Peyer's patch (tissue), 4 donors: ENCODE results near the gene EIF2S3B. TPM values are rescaled to one million over a fixed set of nuclear protein-coding genes. Genes with fewer than 3 reads are reported as not detected.

ENCODE experiments used
- DNase-seq, 3 donors: peaks; one replicate each; pipeline ENCODE4 v3.0.0-alpha.2; 2017 to 2019
- H3K27ac ChIP-seq, 4 donors: fragments of 200-600 bp; sonication (generic); one replicate each; pipeline ENCODE4 v1.5.1; 2016 to 2019
- H3K27me3 ChIP-seq, 2 donors: fragments of 200-600 bp; sonication (generic); one replicate each; pipeline ENCODE4 v1.5.1; 2019
- H3K36me3 ChIP-seq, 3 donors: fragments of 200-600 bp; sonication (generic); one replicate each; pipeline ENCODE4 v1.5.1; 2016 to 2019
- H3K4me1 ChIP-seq, 4 donors: fragments of 200-600 bp; sonication (generic); one replicate each; pipeline ENCODE4 v1.5.1; 2016 to 2019
- H3K4me3 ChIP-seq, 4 donors: fragments of 200-600 bp; sonication (generic); 1 replicate in 3 of 4; 2 replicates in 1 of 4; pipeline ENCODE4 v1.5.1; 2016 to 2019; ENCODE audit warnings: mild to moderate bottlenecking in 1 of 4
- H3K9me3 ChIP-seq, 4 donors: fragments of 200-600 bp; sonication (generic); one replicate each; pipeline ENCODE4 v1.5.1; 2016 to 2019; ENCODE audit warnings: mild to moderate bottlenecking in 1 of 4
- POLR2A ChIP-seq, 2 donors: fragments of 450-650 bp; IDR thresholded peaks; one replicate each; pipeline ENCODE4 v1.5.1; 2017; ENCODE audit warnings: antibody characterized with exemption in 2 of 2, mild to moderate bottlenecking in 2 of 2, moderate library complexity in 2 of 2
- total RNA-seq, 4 donors: library from RNA; depleted of rRNA; stranded (reverse); fragments of >200 nt; gene quantifications; one replicate each; pipeline ENCODE4 v1.1.0, GENCODE V29; 2016
- TF ChIP-seq, protein P1 (sequence below), 6 experiments: fragments of 450-650 bp in 4 of 6; fragments of 200-600 bp in 2 of 6; sonication (generic) in 1 of 6; IDR thresholded peaks; one replicate each; pipeline ENCODE4 v1.5.1; 2017 to 2019; ENCODE audit warnings: antibody characterized with exemption in 6 of 6, mild to moderate bottlenecking in 3 of 6, moderate library complexity in 1 of 6

EIF2S3B gene
- total RNA-seq, 4 donors from 2014 or later, result 1.5 to 1.7 TPM; not detected in 2

GRCh38 chr12:10512798-10513197 lies 7.1 kb downstream of the EIF2S3B start:
- H3K36me3 ChIP-seq, result no peaks in the 10 kb centered on the region
- no peaks in the 10 kb centered on the region for H3K27me3 ChIP-seq
- DNase-seq, result no peak
- no peaks in the 10 kb centered on the region for H3K4me1 ChIP-seq
- no peak overlapping the region for H3K4me3 ChIP-seq
- H3K9me3 ChIP-seq, result no peaks in the 10 kb centered on the region
- no peak overlapping the region for H3K27ac ChIP-seq
- no peak for TF ChIP-seq POLR2A (IDR thresholded peaks at IDR 0.05)
- TF ChIP-seq, protein P1, sequence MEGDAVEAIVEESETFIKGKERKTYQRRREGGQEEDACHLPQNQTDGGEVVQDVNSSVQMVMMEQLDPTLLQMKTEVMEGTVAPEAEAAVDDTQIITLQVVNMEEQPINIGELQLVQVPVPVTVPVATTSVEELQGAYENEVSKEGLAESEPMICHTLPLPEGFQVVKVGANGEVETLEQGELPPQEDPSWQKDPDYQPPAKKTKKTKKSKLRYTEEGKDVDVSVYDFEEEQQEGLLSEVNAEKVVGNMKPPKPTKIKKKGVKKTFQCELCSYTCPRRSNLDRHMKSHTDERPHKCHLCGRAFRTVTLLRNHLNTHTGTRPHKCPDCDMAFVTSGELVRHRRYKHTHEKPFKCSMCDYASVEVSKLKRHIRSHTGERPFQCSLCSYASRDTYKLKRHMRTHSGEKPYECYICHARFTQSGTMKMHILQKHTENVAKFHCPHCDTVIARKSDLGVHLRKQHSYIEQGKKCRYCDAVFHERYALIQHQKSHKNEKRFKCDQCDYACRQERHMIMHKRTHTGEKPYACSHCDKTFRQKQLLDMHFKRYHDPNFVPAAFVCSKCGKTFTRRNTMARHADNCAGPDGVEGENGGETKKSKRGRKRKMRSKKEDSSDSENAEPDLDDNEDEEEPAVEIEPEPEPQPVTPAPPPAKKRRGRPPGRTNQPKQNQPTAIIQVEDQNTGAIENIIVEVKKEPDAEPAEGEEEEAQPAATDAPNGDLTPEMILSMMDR (IDR thresholded peaks at IDR 0.05), result no peak

DNA sequence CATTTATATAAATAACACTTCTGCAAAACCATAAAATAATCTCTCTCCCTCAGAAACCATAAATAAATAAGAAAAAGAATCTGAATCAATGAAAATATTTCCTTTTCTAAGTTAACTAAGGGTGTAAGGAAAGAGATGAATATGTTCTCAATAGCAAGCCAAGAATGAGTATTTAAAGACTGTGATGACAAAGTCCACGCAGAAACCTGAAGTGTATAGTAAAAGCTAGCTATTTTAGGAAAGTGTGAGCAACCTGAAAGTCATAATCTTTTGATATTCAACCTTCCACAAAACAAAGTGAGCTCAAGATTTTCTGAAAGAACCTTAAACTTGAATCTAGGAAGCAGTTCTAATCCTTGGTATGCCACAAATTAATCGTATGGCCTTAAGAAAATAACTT lies 15.9 kb downstream of the EIF2S3B start:
- TF ChIP-seq, protein P1 (IDR thresholded peaks at IDR 0.05), result no peak
- TF ChIP-seq POLR2A (IDR thresholded peaks at IDR 0.05), result no peak
- H3K4me1 ChIP-seq, result no peaks in the 10 kb centered on the region
- H3K4me3 ChIP-seq, result no peak overlapping the region
- no peak for DNase-seq
- H3K27ac ChIP-seq, result no peak overlapping the region
- H3K9me3 ChIP-seq, result no peaks in the 10 kb centered on the region
- H3K27me3 ChIP-seq, result no peaks in the 10 kb centered on the region
- H3K36me3 ChIP-seq, result no peaks in the 10 kb centered on the region

DNA sequence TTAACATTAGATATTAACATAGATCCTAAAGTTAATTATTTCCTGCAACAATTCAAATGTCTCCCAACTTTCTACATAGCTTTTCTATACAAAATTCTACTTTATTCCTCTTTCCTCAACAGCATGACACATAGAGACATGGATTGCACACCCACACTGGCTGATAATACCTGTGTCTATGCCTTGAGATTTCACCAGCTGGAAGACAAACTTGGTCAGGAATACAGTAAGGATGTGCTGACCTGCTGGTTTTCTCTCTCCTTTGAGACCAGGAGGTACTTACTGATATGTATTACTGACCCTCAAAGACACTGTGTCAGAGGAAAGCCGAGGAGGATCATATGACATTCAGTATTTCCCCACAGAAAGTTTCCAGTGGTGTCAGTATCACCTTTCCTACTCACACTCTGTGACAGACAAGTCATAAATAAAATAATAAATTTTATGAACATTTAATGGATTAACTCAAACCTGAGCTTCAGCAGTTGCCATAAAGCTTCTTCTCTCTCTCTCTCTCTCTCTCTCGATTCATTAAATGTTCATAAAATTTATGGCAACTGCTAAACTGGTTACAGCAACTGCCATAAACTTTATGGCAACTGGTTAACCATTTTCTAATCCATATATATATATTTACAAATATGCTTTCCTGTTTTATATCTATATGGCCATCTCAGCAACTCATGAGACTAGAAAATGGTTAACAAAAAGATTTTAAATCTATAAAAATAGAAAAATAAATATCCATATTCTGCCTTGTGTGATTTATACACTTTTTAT lies 22.7 kb downstream of the EIF2S3B start:
- H3K4me1 ChIP-seq, result peaks cover 0 to 6% (median 0%) of the 10 kb centered on the region in 4 donors
- no peak for DNase-seq
- H3K4me3 ChIP-seq, result peak overlapping the region in 2 of 4 donors; percentile 13 to 24
- TF ChIP-seq POLR2A (IDR thresholded peaks at IDR 0.05), result no peak
- TF ChIP-seq, protein P1 (IDR thresholded peaks at IDR 0.05), result no peak
- no peaks in the 10 kb centered on the region for H3K36me3 ChIP-seq
- H3K9me3 ChIP-seq, result no peaks in the 10 kb centered on the region
- no peaks in the 10 kb centered on the region for H3K27me3 ChIP-seq
- H3K27ac ChIP-seq, result peak overlapping the region in 2 of 4 donors; percentile 18 to 64

- no peaks in the 10 kb centered on the region for H3K36me3 ChIP-seq
- H3K27me3 ChIP-seq, result no peaks in the 10 kb centered on the region
- no peaks in the 10 kb centered on the region for H3K9me3 ChIP-seq
- H3K4me1 ChIP-seq, result peaks cover 0 to 6% (median 0%) of the 10 kb centered on the region in 4 donors
- no peak for DNase-seq
- no peak overlapping the region for H3K4me3 ChIP-seq
- no peak overlapping the region for H3K27ac ChIP-seq
- TF ChIP-seq, protein P1 (IDR thresholded peaks at IDR 0.05), result no peak
- no peak for TF ChIP-seq POLR2A (IDR thresholded peaks at IDR 0.05)
These were observed 23.9 kb downstream of the EIF2S3B start for GRCh38 chr12:10529603-10530002.

DNA sequence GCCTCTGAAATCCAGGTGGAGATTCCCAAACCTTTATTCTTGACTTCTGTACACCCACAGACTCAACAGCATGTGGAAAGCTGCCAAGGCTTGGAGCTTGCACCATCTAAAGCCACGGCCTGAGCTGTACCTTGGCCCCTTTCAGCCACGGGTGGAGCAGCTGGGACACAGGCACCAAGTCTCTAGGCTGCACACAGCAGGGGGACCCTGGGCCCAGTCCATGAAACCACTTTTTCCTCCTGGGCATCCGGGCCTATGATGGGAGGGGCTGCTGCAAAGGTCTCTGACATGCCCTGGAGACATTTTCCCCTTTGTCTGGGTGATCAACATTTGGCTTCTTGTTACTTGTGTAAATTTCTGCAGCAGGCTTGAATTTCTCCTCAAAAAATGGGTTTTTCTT lies 32.0 kb downstream of the EIF2S3B start:
- TF ChIP-seq, protein P1 (IDR thresholded peaks at IDR 0.05), result no peak
- TF ChIP-seq POLR2A (IDR thresholded peaks at IDR 0.05), result no peak
- Histone ChIP-seq H3K4me1 (no peaks in the 10 kb centered on the region), H3K4me3 (no peak overlapping the region), H3K27ac (no peak overlapping the region), H3K27me3 (no peaks in the 10 kb centered on the region), H3K36me3 (no peaks in the 10 kb centered on the region), H3K9me3 (no peaks in the 10 kb centered on the region)
- DNase-seq, result no peak
